HG02981 (cell line): ENCODE results near the gene PEAK3.

ENCODE experiments used
- ATAC-seq: cut with Tn5 transposase; IDR thresholded peaks from one replicate; pipeline ENCODE4 v1.9.1; 2021; ENCODE audit warnings: mild to moderate bottlenecking, moderate library complexity; ENCODE audit not compliant: unreplicated experiment

The PEAK3 gene

GRCh38 chr19:2227415-2228156 lies 54.4 kb downstream of the PEAK3 start:
- no peak for ATAC-seq

DNA sequence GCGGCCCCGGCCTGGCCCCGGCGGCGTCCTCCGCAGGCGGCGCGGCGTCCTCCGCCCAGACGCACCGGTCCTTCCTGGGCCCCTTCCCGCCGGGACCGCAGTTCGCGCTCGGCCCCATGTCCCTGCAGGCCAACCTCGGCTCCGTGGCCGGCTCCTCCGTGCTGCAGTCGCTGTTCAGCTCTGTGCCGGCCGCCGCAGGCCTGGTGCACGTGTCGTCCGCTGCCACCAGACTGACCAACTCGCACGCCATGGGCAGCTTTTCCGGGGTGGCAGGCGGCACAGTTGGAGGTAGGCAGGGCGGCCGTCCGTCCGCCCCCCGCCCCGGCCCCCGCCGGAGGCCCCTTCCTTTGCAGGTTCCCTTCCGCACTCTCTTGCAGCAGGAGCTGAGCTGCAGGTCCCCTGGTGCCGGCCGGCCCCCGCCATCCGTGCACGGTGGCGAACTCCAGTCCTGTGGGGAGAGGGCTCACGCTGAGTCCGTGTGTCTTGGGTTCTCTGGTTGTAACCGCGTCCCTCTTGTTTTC lies 55.1 kb downstream of the PEAK3 start:
- ATAC-seq: no peak

GRCh38 chr19:2226051-2226839 lies 55.7 kb downstream of the PEAK3 start:
- no peak for ATAC-seq

DNA sequence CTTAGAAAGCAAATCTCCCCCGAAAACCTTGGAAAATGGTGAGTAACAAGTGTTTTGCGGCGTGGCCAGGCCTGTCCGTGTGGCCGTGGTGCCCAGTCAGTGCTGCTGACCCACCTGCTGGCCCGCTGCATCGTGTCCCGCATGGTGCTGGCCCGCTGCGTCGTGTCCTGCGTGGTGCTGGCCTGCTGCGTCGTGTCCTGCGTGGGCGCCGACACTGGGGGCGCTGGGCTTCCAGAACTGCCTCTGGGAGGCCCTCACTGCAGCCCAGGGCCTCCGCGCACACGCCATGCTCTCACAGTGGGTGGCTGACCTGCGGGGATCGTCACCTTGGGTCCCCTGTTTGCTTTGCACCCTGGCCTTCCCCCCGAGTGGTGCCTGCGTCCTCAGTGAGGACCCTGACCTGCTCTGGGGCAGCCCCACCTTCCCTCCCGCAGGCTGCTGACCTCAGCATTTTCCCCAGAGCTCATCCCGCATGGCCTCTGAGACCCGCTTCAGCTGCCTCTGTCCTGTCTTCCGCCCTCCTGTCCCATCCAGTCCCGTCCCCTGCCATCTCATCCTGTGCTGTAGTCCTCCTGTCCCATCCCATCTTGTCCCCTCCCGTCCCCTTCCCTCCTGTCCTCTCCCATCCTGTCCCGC lies 56.4 kb downstream of the PEAK3 start:
- no peak for ATAC-seq

- ATAC-seq: no peak
Observed at GRCh38 chr19:2224754-2225349, 57.1 kb downstream of the PEAK3 start.
